Right lung (tissue), 5 donors: ENCODE measurements around the gene CACNA2D4. TPM values are rescaled to one million over a fixed set of nuclear protein-coding genes. Genes with fewer than 3 reads are reported as not detected.

Source experiments
- DNase-seq, 2 donors: peaks; one replicate each; pipeline ENCODE4 v3.0.0-alpha.2; 2013
- polyA plus RNA-seq, 5 donors: library from polyadenylated mRNA; unstranded; fragments of 120-200 nt; gene quantifications; one replicate each; pipeline versions ENCODE4 v1.2.1 to v1.2.3, GENCODE V29; 2013; ENCODE audit warnings: inconsistent platforms in 1 of 5, low replicate concordance in 1 of 5; ENCODE audit not compliant: insufficient read length in 5 of 5, insufficient read depth in 1 of 5

CACNA2D4 gene
- polyA plus RNA-seq, 5 donors = 1.3 to 2.6 (median 1.9) TPM

- DNase-seq = no peak
Observed at GRCh38 chr12:1815814-1816729, 102.4 kb downstream of the CACNA2D4 start.

- DNase-seq = no peak
Observed at GRCh38 chr12:1815108-1815507, 103.3 kb downstream of the CACNA2D4 start.

GRCh38 chr12:1814266-1814665, 104.2 kb downstream of the CACNA2D4 start:
- no peak for DNase-seq

GRCh38 chr12:1812650-1813302, 105.7 kb downstream of the CACNA2D4 start:
- DNase-seq = no peak

- no peak for DNase-seq
Observed at GRCh38 chr12:1811948-1812291, 106.5 kb downstream of the CACNA2D4 start.

GRCh38 chr12:1811281-1811947, 107.0 kb downstream of the CACNA2D4 start:
- DNase-seq = no peak

GRCh38 chr12:1810931-1811280, 107.5 kb downstream of the CACNA2D4 start:
- DNase-seq = no peak

GRCh38 chr12:1810201-1810930, 108.1 kb downstream of the CACNA2D4 start:
- DNase-seq = no peak

- no peak for DNase-seq
Observed at GRCh38 chr12:1809591-1810190, 108.8 kb downstream of the CACNA2D4 start.

- no peak for DNase-seq
Observed at GRCh38 chr12:1808798-1809480, 109.5 kb downstream of the CACNA2D4 start.

GRCh38 chr12:1808036-1808797, 110.2 kb downstream of the CACNA2D4 start:
- DNase-seq = no peak

- DNase-seq = no peak
Observed at GRCh38 chr12:1807087-1807860, 111.2 kb downstream of the CACNA2D4 start.

- no peak for DNase-seq
Observed at GRCh38 chr12:1806301-1807086, 112.0 kb downstream of the CACNA2D4 start.

GRCh38 chr12:1805441-1806081, 112.9 kb downstream of the CACNA2D4 start:
- no peak for DNase-seq

GRCh38 chr12:1804545-1805332, 113.7 kb downstream of the CACNA2D4 start:
- peak; percentile 69 to 72 for DNase-seq

GRCh38 chr12:1803736-1804135, 114.7 kb downstream of the CACNA2D4 start:
- DNase-seq = no peak

- DNase-seq = no peak
Observed at GRCh38 chr12:1801303-1801975, 117.0 kb downstream of the CACNA2D4 start.
